CD4-positive, alpha-beta memory T cell (primary cell): ENCODE measurements around the gene CYP8B1. TPM values are rescaled to one million over a fixed set of nuclear protein-coding genes. Genes with fewer than 3 reads are reported as not detected.

Experiments used
- CTCF ChIA-PET: fragments of 350-600 bp; sonication (Branson Sonifier 250); formaldehyde crosslinking; loops from one replicate; lab custom pipeline; 2021; ENCODE audit warnings: inconsistent platforms; ENCODE audit not compliant: partially characterized antibody; lab: Charles Lee
- POLR2A ChIA-PET: fragments of 350-600 bp; sonication (Branson Sonifier 250); formaldehyde crosslinking; loops from one replicate; lab custom pipeline; 2021; ENCODE audit not compliant: partially characterized antibody; lab: Charles Lee
- DNase-seq, 5 donors: peaks; one replicate each; pipeline versions ENCODE4 v3.0.0 to v3.0.0-alpha.2; 2020 to 2022; ENCODE audit warnings: mixed read lengths in 1 of 5
- H3K27ac ChIP-seq: one replicate; pipeline ENCODE4 v1.7.0; 2013; ENCODE audit warnings: low read depth, low read length
- H3K27me3 ChIP-seq: 2 replicates; pipeline ENCODE4 v1.7.0; 2013; ENCODE audit warnings: mild to moderate bottlenecking, low read length, moderate library complexity; ENCODE audit not compliant: insufficient read depth
- H3K36me3 ChIP-seq: 2 replicates; pipeline ENCODE4 v1.7.0; 2013; ENCODE audit warnings: mild to moderate bottlenecking, low read length, moderate library complexity; ENCODE audit not compliant: insufficient read depth
- H3K4me1 ChIP-seq: 2 replicates; pipeline ENCODE4 v1.7.0; 2013; ENCODE audit warnings: mild to moderate bottlenecking, low read length, moderate library complexity; ENCODE audit not compliant: insufficient read depth
- H3K4me3 ChIP-seq, 2 donors: one replicate each; pipeline ENCODE4 v1.7.0; 2013; ENCODE audit warnings: low read length in 2 of 2, mild to moderate bottlenecking in 1 of 2
- H3K9me3 ChIP-seq, 2 donors: one replicate each; pipeline ENCODE4 v1.7.0; 2013; ENCODE audit warnings: low read length in 2 of 2, control low read depth in 1 of 2; ENCODE audit not compliant: control insufficient read depth in 1 of 2
- H3K27ac Mint-ChIP-seq, 7 donors: one replicate each; pipeline ENCODE4 v1.8.0; 2020 to 2021; ENCODE audit warnings: mixed read lengths in 7 of 7, mild to moderate bottlenecking in 6 of 7, inconsistent platforms in 3 of 7, moderate library complexity in 3 of 7
- H3K27me3 Mint-ChIP-seq, 2 donors: one replicate each; pipeline ENCODE4 v1.8.0; 2020 to 2021; ENCODE audit warnings: mixed read lengths in 2 of 2
- H3K36me3 Mint-ChIP-seq, 2 donors: one replicate each; pipeline ENCODE4 v1.8.0; 2020 to 2021; ENCODE audit warnings: mixed read lengths in 2 of 2, inconsistent platforms in 1 of 2, mild to moderate bottlenecking in 1 of 2
- H3K4me1 Mint-ChIP-seq, 4 donors: one replicate each; pipeline ENCODE4 v1.8.0; 2020 to 2021; ENCODE audit warnings: mixed read lengths in 4 of 4, mild to moderate bottlenecking in 1 of 4
- H3K4me3 Mint-ChIP-seq, 8 donors: one replicate each; pipeline ENCODE4 v1.8.0; 2020 to 2021; ENCODE audit warnings: mixed read lengths in 8 of 8, mild to moderate bottlenecking in 7 of 8, moderate library complexity in 6 of 8, inconsistent platforms in 3 of 8
- H3K9me3 Mint-ChIP-seq, 8 donors: one replicate each; pipeline ENCODE4 v1.8.0; 2020 to 2021; ENCODE audit warnings: mixed read lengths in 8 of 8, mild to moderate bottlenecking in 5 of 8, inconsistent platforms in 3 of 8, moderate library complexity in 1 of 8
- intact Hi-C: fragments of 100-400 bp; cut with micrococcal nuclease; formaldehyde crosslinking; loops from one replicate; pipeline ENCODE4 v1.15.1; 2023
- polyA plus RNA-seq, 2 donors: library from polyadenylated mRNA; unstranded; fragments of 300-500 nt; fragmentation: Illumina TruSeq; gene quantifications; one replicate each; pipeline ENCODE4 v1.2.3, GENCODE V29; 2021
- total RNA-seq, 2 experiments: library from RNA; stranded (reverse); gene quantifications; one replicate each; pipeline ENCODE4 v1.2.3, GENCODE V29; 2021

CYP8B1 gene
- total and polyA plus RNA-seq, 4 experiments from 2014 or later: not detected

DNA sequence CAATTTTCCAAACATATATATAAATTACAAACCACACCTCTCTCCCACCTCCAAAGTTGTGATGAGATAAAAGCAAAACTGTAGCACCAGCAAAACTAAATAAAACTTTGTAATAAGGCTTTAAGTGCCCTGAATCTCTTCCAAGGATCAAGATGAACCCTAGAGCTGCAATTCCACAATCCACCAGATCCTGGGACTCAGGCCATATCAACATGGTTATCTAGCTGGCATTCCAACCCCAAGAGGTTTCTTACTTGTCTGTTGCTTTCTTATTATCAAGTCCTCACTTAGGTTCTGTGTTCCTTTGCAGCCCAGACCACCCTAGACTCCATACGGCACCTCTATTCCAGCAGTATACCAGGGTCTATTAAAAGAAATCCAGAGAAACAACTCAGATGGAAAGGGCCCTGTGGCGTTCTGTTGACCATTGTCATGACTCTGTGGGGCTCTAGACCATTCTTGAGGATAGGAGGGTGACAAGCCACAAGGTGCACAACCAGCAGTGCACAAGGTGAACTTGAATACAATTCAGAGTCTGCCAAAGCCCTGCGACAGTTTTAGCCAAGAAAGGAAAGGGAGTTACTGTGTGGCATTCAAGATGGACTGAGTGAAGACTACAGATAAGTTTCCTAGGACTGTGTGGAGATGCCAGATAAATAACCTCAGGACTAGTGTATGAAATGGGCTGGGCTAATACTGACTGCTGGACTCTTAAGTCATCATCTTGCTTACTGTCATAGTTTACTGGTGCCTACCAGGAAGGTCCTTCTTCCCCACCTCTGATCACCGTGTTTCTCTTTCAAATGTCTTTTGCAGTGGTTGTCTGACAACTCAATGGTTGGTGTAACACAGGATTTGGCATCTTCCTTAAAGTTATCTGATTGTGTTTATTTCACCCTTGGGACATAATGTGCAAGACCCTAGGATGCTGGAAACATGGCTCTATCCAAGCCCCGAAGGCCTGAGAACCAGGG is 39.2 kb downstream of the CYP8B1 start:
- H3K4me1 ChIP-seq: no peaks in the 10 kb centered on the region
- H3K27me3 ChIP-seq: no peaks in the 10 kb centered on the region
- H3K4me1 Mint-ChIP-seq: peaks cover 0 to 3% (median 0%) of the 10 kb centered on the region in 4 donors
- CTCF ChIA-PET: interaction anchor here (0.7 to 0.8 kb wide), 2 partner anchors 56 to 57 kb away, joined by 3 read pairs; no protein-coding TSS in a partner anchor
- intact Hi-C loops: no loop called here
- H3K36me3 ChIP-seq: no peaks in the 10 kb centered on the region
- no peaks in the 10 kb centered on the region for H3K9me3 Mint-ChIP-seq
- POLR2A ChIA-PET: no interaction called here
- no peak overlapping the region for H3K4me3 ChIP-seq
- no peak overlapping the region for H3K27ac Mint-ChIP-seq
- no peaks in the 10 kb centered on the region for H3K36me3 Mint-ChIP-seq
- DNase-seq: no peak
- H3K4me3 Mint-ChIP-seq: no peak overlapping the region
- peaks cover 3 to 18% of the 10 kb centered on the region in 2 donors for H3K27me3 Mint-ChIP-seq
- no peak overlapping the region for H3K27ac ChIP-seq
- no peaks in the 10 kb centered on the region for H3K9me3 ChIP-seq

DNA sequence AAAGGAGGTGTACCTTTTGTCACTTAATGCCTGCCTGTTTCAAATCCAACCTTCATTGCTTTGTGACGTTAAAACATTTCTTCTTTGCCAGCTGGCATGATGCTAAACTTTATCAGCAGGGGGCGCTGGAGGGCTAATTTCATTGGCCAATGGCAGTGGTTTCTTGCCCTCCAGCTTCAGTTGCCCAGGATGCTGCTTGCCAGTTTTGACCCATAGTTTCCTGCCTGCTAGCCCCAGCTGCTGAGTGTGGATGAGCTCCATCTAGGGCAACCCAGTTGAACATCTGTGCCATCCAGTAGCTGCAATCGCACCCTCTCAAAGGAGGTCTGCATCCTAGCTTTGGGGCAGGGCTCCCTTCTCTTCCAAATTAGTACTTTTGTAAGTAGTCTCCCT is 44.4 kb downstream of the CYP8B1 start:
- H3K9me3 Mint-ChIP-seq: no peaks in the 10 kb centered on the region
- no peak overlapping the region for H3K4me3 Mint-ChIP-seq
- no peak overlapping the region for H3K27ac ChIP-seq
- no peaks in the 10 kb centered on the region for H3K36me3 Mint-ChIP-seq
- no peak overlapping the region for H3K4me3 ChIP-seq
- DNase-seq: peak; percentile 64 to 70 (median 65)
- no peaks in the 10 kb centered on the region for H3K4me1 ChIP-seq
- H3K27ac Mint-ChIP-seq: no peak overlapping the region
- no peaks in the 10 kb centered on the region for H3K9me3 ChIP-seq
- ChIA-PET CTCF (interaction anchor here (0.9 to 2.7 kb wide), 9 partner anchors 8 to 52 kb away, joined by 3 to 16 read pairs (median 7); no protein-coding TSS in a partner anchor), POLR2A (interaction anchor here (0.9 kb wide), 1 partner anchor 50 kb away, joined by 4 read pairs; no protein-coding TSS in a partner anchor)
- H3K36me3 ChIP-seq: no peaks in the 10 kb centered on the region
- H3K27me3 ChIP-seq: no peaks in the 10 kb centered on the region
- intact Hi-C loops: loop anchor here (1.0 to 2.0 kb wide), 3 partner anchors 27 to 51 kb away; partner anchors contain the start of gene HIGD1A
- H3K27me3 Mint-ChIP-seq: peaks cover 13 to 26% of the 10 kb centered on the region in 2 donors
- H3K4me1 Mint-ChIP-seq: peaks cover 0 to 6% (median 2%) of the 10 kb centered on the region in 4 donors

DNA sequence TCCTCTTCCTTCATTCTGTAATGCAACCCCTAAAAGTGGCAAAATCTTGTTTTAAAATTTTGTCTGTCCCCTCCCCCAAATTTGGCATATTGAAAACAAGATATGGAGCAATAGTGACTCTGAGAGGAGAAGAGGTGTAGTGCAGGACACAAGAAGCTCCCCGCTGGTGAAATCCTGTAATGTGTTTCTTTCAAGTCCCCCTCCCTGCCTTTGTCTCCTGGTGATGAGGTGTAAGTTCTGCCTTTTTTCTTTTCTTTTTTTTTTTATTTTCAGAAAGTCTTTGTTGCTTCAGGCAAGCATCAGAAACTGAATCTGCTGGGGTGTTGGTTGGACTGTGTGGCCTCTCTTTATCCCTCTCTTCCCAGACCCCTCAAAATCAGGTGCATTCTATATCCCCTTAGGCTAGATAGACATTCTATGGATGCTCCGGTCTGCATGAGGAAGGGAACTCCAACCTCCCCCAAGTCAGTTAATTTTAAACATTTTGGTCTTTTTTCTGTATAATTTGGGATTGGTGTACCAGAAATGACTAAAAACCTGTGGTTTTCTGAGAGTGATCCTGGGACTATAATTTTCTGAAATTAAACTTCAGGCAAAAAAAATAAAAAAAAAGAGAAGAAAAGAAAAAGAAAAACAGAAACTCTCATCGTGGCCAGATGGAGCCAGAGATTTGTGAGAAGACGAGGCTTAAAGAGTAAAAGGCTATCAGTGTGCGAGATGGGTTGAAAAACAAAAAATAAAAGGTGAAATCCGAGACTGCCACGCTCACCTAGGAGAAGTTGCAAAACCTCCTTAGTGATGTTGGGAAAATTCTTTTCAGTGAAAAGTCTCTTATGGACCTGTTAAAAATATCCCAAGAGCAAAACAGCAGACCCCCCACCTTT is 45.0 kb downstream of the CYP8B1 start:
- H3K9me3 Mint-ChIP-seq: no peaks in the 10 kb centered on the region
- POLR2A ChIA-PET: interaction anchor here (0.9 kb wide), 1 partner anchor 51 kb away, joined by 4 read pairs; no protein-coding TSS in a partner anchor
- no peak overlapping the region for H3K27ac Mint-ChIP-seq
- H3K27me3 Mint-ChIP-seq: peaks cover 18 to 23% of the 10 kb centered on the region in 2 donors
- no peak overlapping the region for H3K4me3 Mint-ChIP-seq
- Histone ChIP-seq H3K27ac (no peak overlapping the region), H3K36me3 (no peaks in the 10 kb centered on the region), H3K4me1 (no peaks in the 10 kb centered on the region), H3K27me3 (no peaks in the 10 kb centered on the region), H3K9me3 (no peaks in the 10 kb centered on the region), H3K4me3 (no peak overlapping the region)
- DNase-seq: no peak
- peaks cover 0 to 6% (median 2%) of the 10 kb centered on the region in 4 donors for H3K4me1 Mint-ChIP-seq
- intact Hi-C loops: loop anchor here (1.0 to 2.0 kb wide), 3 partner anchors 26 to 51 kb away; partner anchors contain the start of gene HIGD1A
- H3K36me3 Mint-ChIP-seq: no peaks in the 10 kb centered on the region
- CTCF ChIA-PET: interaction anchor here (0.9 to 2.7 kb wide), 9 partner anchors 9 to 52 kb away, joined by 3 to 16 read pairs (median 7); no protein-coding TSS in a partner anchor

DNA sequence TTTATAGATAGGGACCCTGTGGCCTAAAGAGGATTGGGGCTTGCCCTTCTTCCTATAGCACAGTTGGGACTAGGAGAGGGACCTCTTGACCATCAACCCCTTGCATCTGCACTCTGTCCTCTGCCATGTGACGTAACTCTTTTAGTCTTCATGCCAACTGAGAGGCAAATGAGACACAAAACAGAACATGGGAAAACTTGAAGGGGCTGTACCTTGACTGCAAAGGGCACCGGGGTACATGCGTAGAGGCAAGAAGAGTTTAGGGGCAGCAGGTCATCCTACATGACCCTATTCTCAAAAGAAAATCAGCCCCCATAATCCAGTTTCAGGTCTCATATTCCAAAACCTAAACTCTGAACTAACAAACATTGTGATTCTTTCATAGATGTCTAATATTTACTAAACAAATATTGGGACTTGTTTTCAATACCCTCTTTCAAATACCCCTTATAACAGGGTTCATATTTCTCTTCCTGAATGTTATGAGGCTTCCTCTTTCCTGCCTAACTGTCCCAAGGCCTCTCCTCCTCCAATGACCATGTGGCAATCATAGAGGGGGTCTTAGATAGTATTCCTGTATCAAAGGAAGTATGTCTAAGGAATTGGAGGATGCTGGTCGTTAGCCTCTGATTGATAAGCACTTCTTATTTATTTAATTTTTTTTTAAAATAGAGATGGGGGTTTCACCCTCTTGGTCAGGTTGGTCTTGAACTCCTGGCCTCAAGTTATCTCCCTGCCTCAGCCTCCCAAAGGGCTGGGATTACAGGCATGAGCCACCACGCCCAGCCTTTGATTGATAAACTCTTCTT is 45.8 kb downstream of the CYP8B1 start:
- POLR2A ChIA-PET: no interaction called here
- CTCF ChIA-PET: interaction anchor here (0.8 kb wide), 1 partner anchor 53 kb away, joined by 3 read pairs; no protein-coding TSS in a partner anchor
- H3K27me3 Mint-ChIP-seq: peaks cover 18 to 22% of the 10 kb centered on the region in 2 donors
- Histone ChIP-seq H3K27ac (no peak overlapping the region), H3K4me1 (no peaks in the 10 kb centered on the region), H3K36me3 (no peaks in the 10 kb centered on the region), H3K9me3 (no peaks in the 10 kb centered on the region), H3K27me3 (no peaks in the 10 kb centered on the region), H3K4me3 (no peak overlapping the region)
- intact Hi-C loops: loop anchor here (2.0 kb wide), 1 partner anchor 49 kb away; no protein-coding TSS in a partner anchor
- no peaks in the 10 kb centered on the region for H3K9me3 Mint-ChIP-seq
- DNase-seq: no peak
- peaks cover 0 to 6% (median 2%) of the 10 kb centered on the region in 4 donors for H3K4me1 Mint-ChIP-seq
- H3K27ac Mint-ChIP-seq: no peak overlapping the region
- H3K4me3 Mint-ChIP-seq: no peak overlapping the region
- H3K36me3 Mint-ChIP-seq: no peaks in the 10 kb centered on the region

DNA sequence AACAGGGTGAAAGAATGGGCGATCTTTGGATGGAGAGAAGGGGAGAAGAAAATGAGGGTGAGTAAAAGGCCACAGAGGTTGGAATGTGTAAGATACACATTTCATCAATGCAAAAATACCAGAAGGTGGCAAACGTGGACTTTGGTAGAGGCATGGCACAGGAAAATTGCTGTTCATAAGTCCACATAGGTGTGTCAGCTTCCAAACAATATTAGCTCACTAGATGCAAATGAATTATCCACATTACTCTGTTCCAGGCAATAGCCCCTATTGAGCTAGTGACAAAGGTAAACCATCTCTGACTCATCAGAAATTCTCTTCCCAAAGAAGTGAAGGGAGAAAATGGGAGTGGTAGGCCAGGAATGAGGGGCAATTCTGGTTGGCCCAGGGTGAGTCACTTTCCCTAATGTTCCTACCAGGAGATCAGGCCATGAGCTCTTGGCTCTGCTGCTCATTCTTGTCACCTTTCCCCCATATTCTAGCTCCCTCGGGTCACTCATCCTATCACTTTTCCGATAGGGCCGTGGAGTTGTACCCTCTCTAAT is 46.5 kb downstream of the CYP8B1 start:
- H3K4me3 ChIP-seq: no peak overlapping the region
- intact Hi-C loops: no loop called here
- no peaks in the 10 kb centered on the region for H3K36me3 ChIP-seq
- H3K9me3 ChIP-seq: no peaks in the 10 kb centered on the region
- ChIA-PET CTCF (interaction anchor here (0.8 kb wide), 1 partner anchor 53 kb away, joined by 3 read pairs; no protein-coding TSS in a partner anchor), POLR2A (no interaction called here)
- H3K4me1 Mint-ChIP-seq: peaks cover 0 to 6% (median 2%) of the 10 kb centered on the region in 4 donors
- H3K27ac Mint-ChIP-seq: peak overlapping the region in 1 of 7 donors; percentile 3
- H3K4me3 Mint-ChIP-seq: no peak overlapping the region
- H3K27me3 Mint-ChIP-seq: peaks cover 18 to 21% of the 10 kb centered on the region in 2 donors
- H3K4me1 ChIP-seq: no peaks in the 10 kb centered on the region
- no peaks in the 10 kb centered on the region for H3K36me3 Mint-ChIP-seq
- no peak overlapping the region for H3K27ac ChIP-seq
- DNase-seq: no peak
- no peaks in the 10 kb centered on the region for H3K27me3 ChIP-seq
- no peaks in the 10 kb centered on the region for H3K9me3 Mint-ChIP-seq

DNA sequence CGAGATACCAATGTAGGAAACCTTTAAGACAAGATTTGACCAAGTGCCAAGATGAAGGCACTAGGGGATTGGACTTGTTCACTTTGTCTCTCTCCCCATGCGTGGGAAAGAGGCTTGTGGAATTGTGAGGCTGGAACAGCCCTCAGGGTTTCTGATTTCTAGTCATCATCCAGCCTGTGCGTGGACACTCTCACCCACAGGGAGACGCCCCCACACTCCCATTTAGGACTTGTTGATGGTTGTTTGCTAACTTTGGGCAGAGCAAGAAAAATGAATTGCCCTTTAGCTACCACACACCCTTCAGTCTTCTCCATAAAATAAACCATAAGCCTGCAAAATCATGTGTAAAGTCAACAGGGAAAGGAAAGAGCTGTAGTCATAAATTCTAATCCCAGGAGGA is 48.0 kb downstream of the CYP8B1 start:
- H3K27me3 Mint-ChIP-seq: peaks cover 18 to 21% of the 10 kb centered on the region in 2 donors
- H3K36me3 Mint-ChIP-seq: no peaks in the 10 kb centered on the region
- Histone ChIP-seq H3K4me3 (no peak overlapping the region), H3K27me3 (no peaks in the 10 kb centered on the region), H3K36me3 (no peaks in the 10 kb centered on the region), H3K9me3 (no peaks in the 10 kb centered on the region), H3K4me1 (no peaks in the 10 kb centered on the region), H3K27ac (no peak overlapping the region)
- H3K27ac Mint-ChIP-seq: no peak overlapping the region
- DNase-seq: no peak
- H3K4me1 Mint-ChIP-seq: peaks cover 0 to 6% (median 2%) of the 10 kb centered on the region in 4 donors
- no peak overlapping the region for H3K4me3 Mint-ChIP-seq
- intact Hi-C loops: no loop called here
- POLR2A ChIA-PET: interaction anchor here (0.9 kb wide), 1 partner anchor 51 kb away, joined by 3 read pairs; no protein-coding TSS in a partner anchor
- CTCF ChIA-PET: interaction anchor here (0.5 to 1.2 kb wide), 2 partner anchors 13 to 56 kb away, joined by 3 to 4 read pairs; no protein-coding TSS in a partner anchor
- H3K9me3 Mint-ChIP-seq: no peaks in the 10 kb centered on the region
